HG03103 (cell line): ENCODE results near the gene FOXK2.
A peak's percentile ranks its signal among the peaks of the same experiment; 100 is the strongest.
"Not testable (repeated sequence)": the region's sequence is repeated elsewhere in the genome, so short reads cannot be mapped to it uniquely, and the experiment has no call there.

Experiments used
- ATAC-seq: cut with Tn5 transposase; IDR thresholded peaks from one replicate; pipeline ENCODE4 v1.9.1; 2021; ENCODE audit warnings: low read depth; ENCODE audit not compliant: unreplicated experiment

Gene FOXK2

GRCh38 chr17:82528484-82529265 is 9.1 kb downstream of the FOXK2 start:
- ATAC-seq = no peak

- ATAC-seq = no peak
Measured at GRCh38 chr17:82529914-82530300, 10.4 kb downstream of the FOXK2 start.

- ATAC-seq = no peak
Measured at GRCh38 chr17:82531431-82531881, 11.9 kb downstream of the FOXK2 start.

DNA sequence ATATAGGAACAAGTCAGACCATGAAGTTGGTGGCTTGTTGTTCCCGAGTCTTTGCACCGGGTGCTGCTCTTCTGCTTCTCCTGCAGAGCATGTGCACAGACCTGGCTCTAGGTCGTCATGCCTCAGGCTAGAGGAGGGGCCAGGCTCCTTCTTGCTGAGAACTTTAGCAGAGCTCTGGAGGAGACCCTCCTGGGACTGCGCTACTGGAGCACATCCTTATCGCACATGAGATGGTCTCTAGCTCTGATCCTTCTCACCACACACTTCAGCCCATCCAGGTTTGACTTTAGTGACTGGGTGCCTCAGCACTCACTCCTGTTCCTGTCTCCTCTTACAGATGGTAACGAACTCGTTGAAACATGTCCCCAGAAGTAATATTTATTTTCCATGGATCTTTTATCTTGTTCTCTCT is 14.9 kb downstream of the FOXK2 start:
- ATAC-seq = no peak

GRCh38 chr17:82536512-82537201 is 17.1 kb downstream of the FOXK2 start:
- ATAC-seq = no peak

GRCh38 chr17:82537228-82537627 is 17.7 kb downstream of the FOXK2 start:
- not testable (repeated sequence) for ATAC-seq

GRCh38 chr17:82539076-82539475 is 19.5 kb downstream of the FOXK2 start:
- ATAC-seq = not testable (repeated sequence)

- no peak for ATAC-seq
Measured at GRCh38 chr17:82542439-82542838, 22.9 kb downstream of the FOXK2 start.

DNA sequence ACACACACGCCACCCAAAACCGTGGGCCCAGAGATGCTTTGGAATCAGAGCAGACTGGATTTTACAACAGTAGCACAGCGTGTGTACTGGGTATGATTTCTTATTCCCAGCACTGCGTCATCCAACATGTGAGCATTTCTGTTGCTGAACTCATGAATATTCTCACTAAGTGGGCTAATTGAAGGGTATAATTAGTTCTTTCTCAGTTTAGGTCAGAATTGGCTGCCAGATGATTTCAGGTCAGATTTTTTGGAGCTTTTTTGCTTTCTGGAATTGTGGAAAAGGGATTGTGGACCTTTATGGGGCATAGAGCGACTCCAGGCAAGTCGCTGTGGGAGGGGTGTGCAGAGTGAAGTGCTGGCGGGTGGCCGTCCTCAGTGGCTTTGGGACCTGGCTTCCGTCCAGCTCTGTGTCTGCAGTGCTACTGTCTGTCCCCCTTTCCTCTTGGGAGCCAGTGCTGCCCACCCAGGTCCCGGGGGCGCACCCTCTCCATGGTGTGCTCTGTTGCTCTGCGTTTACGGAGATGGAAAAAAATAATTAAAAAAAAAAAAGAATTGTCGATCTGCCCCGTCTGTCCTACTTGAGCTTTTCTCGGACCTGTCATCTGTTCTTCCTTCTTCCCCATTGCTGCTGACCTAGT is 25.0 kb downstream of the FOXK2 start:
- no peak for ATAC-seq

GRCh38 chr17:82545071-82545462 is 25.5 kb downstream of the FOXK2 start:
- no peak for ATAC-seq

- ATAC-seq = no peak
Measured at GRCh38 chr17:82547981-82548380, 28.4 kb downstream of the FOXK2 start.

DNA sequence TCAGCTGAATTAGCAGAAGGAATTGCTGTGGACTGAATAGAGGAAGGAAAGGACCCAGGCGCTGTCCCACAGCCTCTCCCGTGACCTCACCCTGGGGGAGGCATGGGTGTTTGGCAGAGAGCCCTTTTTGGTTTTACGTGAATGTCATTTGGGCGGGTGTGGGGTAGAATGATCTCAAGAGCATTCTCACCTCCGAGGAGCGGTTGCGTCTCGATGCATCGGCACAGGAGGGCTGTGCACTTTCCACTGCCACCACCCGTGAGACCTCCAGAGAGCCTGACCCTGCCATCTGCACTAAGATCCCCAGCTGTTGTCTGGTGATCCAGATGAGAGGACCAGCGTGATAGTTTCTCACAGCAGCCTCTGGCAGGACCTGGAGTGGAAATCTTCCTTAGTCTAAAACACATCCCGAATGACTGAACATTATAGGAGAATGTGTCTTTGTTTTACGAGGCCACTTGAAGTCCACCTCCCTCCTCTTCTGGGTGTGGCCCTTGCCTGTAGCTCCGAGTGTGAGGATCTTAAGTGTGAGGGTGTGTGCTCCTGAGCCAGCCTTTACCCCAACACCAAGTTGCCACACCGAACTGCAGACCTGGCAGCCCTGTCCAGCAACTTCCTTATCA is 29.3 kb downstream of the FOXK2 start:
- no peak for ATAC-seq

GRCh38 chr17:82551779-82552457 is 32.4 kb downstream of the FOXK2 start:
- ATAC-seq = peak; percentile 80

GRCh38 chr17:82552580-82552979 is 33.0 kb downstream of the FOXK2 start:
- ATAC-seq = no peak

- ATAC-seq = no peak
Measured at GRCh38 chr17:82553210-82553930, 33.8 kb downstream of the FOXK2 start.

DNA sequence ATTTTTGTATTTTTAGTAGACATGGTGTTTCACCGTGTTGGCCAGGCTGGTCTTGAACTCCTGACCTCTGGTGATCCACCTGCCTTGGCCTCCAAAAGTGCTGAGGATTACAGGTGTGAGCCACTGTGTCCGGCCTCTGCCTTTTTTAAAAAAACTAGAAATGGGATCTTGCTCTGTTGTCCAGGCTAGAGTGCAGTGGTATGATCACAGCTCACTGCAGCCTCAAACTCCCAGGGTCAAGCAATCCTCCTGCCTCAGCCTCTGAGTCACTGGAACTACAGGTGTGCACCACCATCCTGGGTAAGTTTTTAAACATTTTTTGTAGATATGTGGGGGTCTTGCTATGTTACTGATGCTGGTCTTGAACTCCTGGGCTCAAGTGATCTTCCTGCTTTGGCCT is 38.0 kb downstream of the FOXK2 start:
- ATAC-seq = not testable (repeated sequence)

DNA sequence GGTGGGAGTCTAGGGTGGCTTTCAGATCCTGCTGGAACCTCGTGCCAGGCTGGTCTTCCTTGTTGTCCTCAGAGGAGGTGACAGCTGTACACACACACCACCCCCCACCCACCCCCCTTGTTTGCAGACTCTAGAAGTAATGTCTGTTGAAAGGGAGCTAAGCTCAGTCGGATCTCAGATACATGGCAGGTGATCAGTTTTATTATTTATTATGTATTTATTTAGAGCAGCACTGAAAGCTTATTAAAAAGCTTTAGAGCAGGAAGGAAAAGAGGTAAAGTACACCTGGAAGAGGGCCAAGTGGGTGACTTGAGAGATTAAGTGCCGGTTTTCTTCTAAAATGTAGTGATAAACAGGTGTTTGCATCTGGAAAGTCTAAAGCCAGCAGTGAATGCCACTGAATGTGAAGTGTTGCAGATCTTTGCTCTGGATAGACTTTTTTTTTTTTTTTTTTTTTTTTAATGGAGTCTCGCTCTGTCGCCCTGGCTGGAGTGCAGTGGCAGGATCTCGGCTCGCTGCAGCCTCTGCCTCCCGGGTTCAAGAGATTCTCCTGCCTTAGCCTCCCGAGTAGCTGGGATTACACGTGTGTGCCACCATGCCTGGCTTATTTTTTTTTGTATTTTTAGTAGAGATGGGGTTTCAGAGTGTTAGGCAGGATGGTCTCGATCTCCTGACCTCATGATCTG is 40.2 kb downstream of the FOXK2 start:
- ATAC-seq = no peak

GRCh38 chr17:82560252-82560642 is 40.7 kb downstream of the FOXK2 start:
- ATAC-seq = no peak

DNA sequence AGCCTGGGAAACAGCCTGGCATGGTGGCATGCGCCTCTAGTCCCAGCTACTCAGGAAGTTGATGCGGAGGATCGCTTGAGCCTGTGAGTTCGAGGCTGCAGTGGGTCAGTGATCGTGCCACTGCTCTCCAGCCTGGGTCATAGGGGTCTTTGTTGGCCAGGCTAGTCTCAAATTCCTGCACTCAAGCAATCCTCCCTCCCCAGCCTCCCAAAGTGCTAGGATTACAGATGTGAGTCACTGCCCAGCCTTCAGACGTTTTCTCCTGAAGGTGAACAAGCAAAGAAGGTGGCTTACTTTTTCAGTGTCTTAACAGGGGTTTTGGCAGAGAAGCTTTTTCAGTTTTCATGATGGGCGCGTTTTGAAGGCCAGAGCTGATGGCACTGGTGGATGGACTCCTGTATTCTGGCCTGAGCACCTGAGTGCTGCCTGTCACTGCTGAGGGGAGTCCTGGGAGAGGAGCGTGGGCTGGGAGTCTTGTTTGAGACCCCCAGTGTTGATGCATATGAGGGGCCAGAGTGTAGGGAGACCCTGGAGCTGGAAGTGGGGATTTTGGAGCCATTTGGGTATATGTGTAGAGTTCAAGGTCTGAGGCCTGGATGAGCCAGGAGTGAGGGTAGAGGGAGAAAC is 41.4 kb downstream of the FOXK2 start:
- no peak for ATAC-seq
